GM12891 (cell line): ENCODE measurements around the gene GTF3C5.

Experiments used
- POLR2A ChIP-seq: IDR thresholded peaks from 2 replicates; pipeline ENCODE4 v1.6.1; 2011; ENCODE audit warnings: low read depth, low read length, control low read depth
- POLR2AphosphoS5 ChIP-seq: IDR thresholded peaks from 2 replicates; pipeline ENCODE4 v1.6.1; 2011; ENCODE audit warnings: low read depth, low read length, control low read depth
- POU2F2 ChIP-seq: IDR thresholded peaks from 2 replicates; pipeline ENCODE4 v1.6.1; 2011; ENCODE audit warnings: low read depth, mild to moderate bottlenecking, control low read depth, low read length, moderate library complexity
- TAF1 ChIP-seq: IDR thresholded peaks from 2 replicates; pipeline ENCODE4 v1.6.1; 2011; ENCODE audit warnings: low read depth, low read length, control low read depth

DNA sequence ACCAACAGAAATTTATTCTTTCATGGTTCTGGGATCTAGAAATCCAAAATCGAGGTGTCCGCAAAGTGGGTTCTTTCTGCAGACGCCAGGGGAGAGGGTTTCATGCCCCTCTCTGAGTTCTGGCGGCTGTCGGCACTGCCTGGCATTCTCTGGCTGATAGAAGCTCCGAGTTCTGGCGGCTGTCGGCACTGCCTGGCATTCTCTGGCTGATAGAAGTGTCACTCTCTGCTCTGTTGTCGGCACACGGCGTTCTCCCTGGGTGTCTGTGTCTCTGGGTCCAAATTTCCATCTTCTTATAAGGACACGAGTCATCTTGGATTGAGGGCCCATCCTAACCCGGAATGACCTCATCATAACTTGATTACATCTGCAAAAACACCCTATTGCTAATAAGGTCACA, 44.7 kb upstream of the GTF3C5 start:
- TF ChIP-seq POLR2A: no peak
- TF ChIP-seq TAF1: no peak
- TF ChIP-seq POLR2AphosphoS5: no peak
- TF ChIP-seq POU2F2: no peak
